Mammary epithelial cell (primary cell): Measurements from ENCODE around the gene MRPL9.

Experiments used
- EZH2 ChIP-seq: IDR thresholded peaks from 2 replicates; pipeline ENCODE4 v1.6.1; 2012; ENCODE audit warnings: low read length, inconsistent platforms, borderline replicate concordance
- TF ChIP-seq, protein P1 (sequence below), 2 donors: IDR thresholded peaks in 1 of 2; conservative IDR thresholded peaks in 1 of 2; 2 replicates each; pipeline ENCODE4 v1.5.1; 2011 to 2012; ENCODE audit warnings: inconsistent platforms in 2 of 2, low read length in 2 of 2, mild to moderate bottlenecking in 2 of 2, control low read depth in 1 of 2, low read depth in 1 of 2; ENCODE audit not compliant: insufficient read depth in 1 of 2; ENCODE audit errors: extremely low read depth in 1 of 2

DNA sequence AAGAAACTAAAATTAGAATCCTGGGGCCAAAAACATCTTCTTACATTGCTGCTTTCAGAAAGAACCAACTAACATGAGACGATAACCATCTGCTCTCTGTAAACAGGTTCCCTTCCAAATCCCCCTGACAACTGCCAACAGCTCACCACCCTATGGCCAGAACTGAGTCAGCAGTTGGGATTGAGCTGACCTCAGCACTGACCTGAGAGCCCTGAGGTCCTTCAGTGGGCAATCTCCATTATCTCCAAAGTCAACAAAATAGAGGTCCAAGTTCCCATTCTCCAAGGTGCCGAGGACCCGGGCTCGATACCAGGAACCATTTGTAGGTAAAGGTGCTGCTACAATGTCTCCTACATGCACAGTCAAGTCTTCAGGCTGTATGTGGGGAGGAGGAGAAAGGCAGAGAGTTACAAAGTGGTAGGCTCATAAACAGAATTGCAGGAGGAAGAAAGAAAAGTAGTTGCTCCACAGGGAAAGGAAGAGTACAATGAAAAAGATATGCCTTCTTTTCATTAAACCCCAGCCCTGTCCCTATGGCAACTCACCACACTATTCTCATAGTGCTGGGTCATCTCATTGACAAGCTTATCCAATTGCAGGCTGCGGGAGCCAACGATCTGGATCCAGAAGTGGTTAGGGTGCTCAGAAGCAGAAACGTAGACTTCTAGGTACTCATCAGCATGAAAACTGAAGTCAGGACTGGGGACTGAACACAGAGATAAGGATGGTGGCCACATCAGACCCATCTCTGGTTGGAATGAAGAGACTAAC is 12.8 kb upstream of the MRPL9 start:
- no peak for TF ChIP-seq EZH2
- TF ChIP-seq, protein P1, sequence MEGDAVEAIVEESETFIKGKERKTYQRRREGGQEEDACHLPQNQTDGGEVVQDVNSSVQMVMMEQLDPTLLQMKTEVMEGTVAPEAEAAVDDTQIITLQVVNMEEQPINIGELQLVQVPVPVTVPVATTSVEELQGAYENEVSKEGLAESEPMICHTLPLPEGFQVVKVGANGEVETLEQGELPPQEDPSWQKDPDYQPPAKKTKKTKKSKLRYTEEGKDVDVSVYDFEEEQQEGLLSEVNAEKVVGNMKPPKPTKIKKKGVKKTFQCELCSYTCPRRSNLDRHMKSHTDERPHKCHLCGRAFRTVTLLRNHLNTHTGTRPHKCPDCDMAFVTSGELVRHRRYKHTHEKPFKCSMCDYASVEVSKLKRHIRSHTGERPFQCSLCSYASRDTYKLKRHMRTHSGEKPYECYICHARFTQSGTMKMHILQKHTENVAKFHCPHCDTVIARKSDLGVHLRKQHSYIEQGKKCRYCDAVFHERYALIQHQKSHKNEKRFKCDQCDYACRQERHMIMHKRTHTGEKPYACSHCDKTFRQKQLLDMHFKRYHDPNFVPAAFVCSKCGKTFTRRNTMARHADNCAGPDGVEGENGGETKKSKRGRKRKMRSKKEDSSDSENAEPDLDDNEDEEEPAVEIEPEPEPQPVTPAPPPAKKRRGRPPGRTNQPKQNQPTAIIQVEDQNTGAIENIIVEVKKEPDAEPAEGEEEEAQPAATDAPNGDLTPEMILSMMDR (conservative IDR thresholded peaks at IDR 0.05 in 1 of 2, IDR thresholded peaks at IDR 0.05 in 1 of 2; ENCODE audit: extremely low read depth in 1 of 2, insufficient read depth in 1 of 2, low read depth in 1 of 2, low read length in 2 of 2) = no peak
